ENCODE results near the gene PGAM5.
"Not testable (repeated sequence)": the region's sequence is repeated elsewhere in the genome, so short reads cannot be mapped to it uniquely, and the experiment has no call there.

The PGAM5 gene

DNA sequence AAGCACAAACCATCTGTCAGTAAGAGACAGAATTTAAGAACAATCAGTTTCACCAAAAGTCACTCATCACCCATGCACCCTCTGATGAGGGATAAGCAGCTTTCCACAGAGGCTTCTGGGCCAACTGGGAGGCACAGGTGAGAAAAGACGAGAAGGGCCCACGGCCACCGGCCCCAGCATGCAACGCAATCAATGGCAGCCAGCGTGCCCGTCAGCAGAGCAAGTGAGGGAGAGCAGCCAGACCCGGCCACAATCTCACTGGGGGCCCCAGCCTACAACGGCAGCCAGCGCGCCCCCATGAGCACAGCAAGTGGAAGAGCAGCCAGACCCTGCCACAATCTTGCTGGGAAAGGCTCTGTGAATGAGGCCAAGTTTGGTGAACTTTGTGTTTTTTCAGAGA, 37.7 kb downstream of the PGAM5 start:
- Histone ChIP-seq H3K4me3 (ENCODE audit: low read length in 2 of 2) (no peak overlapping the region), H3K9me3 (ENCODE audit: control insufficient read depth in 2 of 2, low read length in 2 of 2) (no peaks in the 10 kb centered on the region), H3K4me1 (ENCODE audit: control insufficient read depth, insufficient read depth, low read length) (no peaks in the 10 kb centered on the region), H3K27ac (ENCODE audit: low read length) (no peak overlapping the region), H3K9ac (ENCODE audit: low read length in 2 of 2) (no peak overlapping the region), H3K27me3 (ENCODE audit: control insufficient read depth in 1 of 2, insufficient read depth in 2 of 2, low read length in 2 of 2) (no peaks in the 10 kb centered on the region), H3K36me3 (ENCODE audit: control insufficient read depth in 2 of 2, insufficient read depth in 2 of 2, low read length in 2 of 2) (peaks cover 55 to 68% of the 10 kb centered on the region in 2 donors)

DNA sequence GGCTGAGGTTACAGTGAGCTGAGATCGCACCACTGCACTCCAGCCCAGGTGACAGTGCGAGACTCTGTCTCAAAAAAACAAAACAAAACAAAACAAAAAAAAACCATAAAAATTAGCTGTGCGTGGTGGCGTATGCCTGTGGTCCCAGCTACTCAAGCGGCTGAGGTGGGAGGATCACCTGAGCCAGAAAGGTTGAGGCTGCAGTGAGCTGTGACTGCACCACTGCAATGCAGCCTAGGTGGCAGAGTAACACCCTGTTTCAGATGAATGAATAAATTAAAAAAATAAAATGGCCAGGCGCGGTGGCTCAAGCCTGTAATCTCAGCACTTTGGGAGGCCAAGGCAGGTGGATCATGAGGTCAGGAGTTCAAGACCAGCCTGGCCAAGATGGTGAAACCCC, 43.0 kb downstream of the PGAM5 start:
- H3K27ac ChIP-seq (ENCODE audit: low read length); H3K9me3 ChIP-seq (ENCODE audit: control insufficient read depth in 2 of 2, low read length in 2 of 2); H3K27me3 ChIP-seq (ENCODE audit: control insufficient read depth in 1 of 2, insufficient read depth in 2 of 2, low read length in 2 of 2); H3K4me1 ChIP-seq (ENCODE audit: control insufficient read depth, insufficient read depth, low read length); H3K4me3 ChIP-seq (ENCODE audit: low read length in 2 of 2); H3K9ac ChIP-seq (ENCODE audit: low read length in 2 of 2): not testable (repeated sequence)
- peaks cover 19 to 34% of the 10 kb centered on the region in 2 donors for H3K36me3 ChIP-seq (ENCODE audit: control insufficient read depth in 2 of 2, insufficient read depth in 2 of 2, low read length in 2 of 2)

DNA sequence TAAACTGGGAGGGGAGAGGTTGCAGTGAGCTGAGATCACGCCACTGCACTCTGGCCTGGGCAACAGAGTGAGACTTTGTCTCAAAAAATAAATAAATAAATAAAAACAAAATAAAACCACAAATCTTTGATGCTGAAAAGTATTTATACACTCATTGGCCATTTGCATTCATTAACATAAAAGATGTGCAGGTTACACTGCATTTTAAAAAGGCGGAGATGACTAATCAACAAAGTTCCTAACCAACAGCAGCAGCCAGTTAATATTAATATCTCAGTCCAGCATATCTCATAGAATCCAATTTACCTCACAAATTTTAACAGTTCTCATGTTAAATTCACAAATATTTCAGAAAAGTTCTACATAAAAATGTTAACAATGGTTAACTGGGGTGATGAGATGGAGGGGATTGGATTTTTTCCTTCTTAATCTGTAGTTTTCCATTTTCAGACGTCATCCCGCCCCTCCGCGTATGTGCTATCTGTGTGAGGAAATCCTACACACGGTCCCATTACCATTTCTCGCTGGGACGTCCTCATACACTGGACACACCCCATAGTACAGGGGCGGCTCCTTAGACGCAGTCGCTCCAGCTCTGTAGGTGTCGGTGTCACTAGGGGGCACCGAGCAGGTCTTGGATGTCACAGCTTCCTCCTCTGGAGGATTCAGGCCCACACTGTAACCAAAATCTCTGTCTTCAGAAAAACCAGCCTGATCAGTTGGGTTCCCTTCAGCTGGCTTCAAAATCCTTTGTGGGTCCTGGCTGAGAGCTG, 43.7 kb downstream of the PGAM5 start:
- no peaks in the 10 kb centered on the region for H3K27me3 ChIP-seq (ENCODE audit: control insufficient read depth in 1 of 2, insufficient read depth in 2 of 2, low read length in 2 of 2)
- peaks cover 18 to 33% of the 10 kb centered on the region in 2 donors for H3K36me3 ChIP-seq (ENCODE audit: control insufficient read depth in 2 of 2, insufficient read depth in 2 of 2, low read length in 2 of 2)
- H3K4me3 ChIP-seq (ENCODE audit: low read length in 2 of 2): no peak overlapping the region

DNA sequence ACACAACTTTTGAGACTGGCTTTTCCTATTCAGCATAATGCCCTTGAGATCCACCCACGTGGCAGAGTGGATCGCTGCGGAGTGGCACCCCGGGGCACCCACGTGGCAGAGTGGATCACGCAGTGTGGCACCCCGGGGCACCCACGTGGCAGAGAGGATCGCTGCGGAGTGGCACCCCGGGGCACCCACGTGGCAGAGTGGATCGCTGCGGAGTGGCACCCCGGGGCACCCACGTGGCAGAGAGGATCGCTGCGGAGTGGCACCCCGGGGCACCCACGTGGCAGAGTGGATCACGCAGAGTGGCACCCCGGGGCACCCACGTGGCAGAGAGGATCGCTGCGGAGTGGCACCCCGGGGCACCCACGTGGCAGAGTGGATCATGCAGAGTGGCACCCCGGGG, 48.2 kb downstream of the PGAM5 start:
- H3K27me3 ChIP-seq (ENCODE audit: control insufficient read depth in 1 of 2, insufficient read depth in 2 of 2, low read length in 2 of 2); H3K36me3 ChIP-seq (ENCODE audit: control insufficient read depth in 2 of 2, insufficient read depth in 2 of 2, low read length in 2 of 2); H3K9ac ChIP-seq (ENCODE audit: low read length in 2 of 2); H3K4me3 ChIP-seq (ENCODE audit: low read length in 2 of 2); H3K9me3 ChIP-seq (ENCODE audit: control insufficient read depth in 2 of 2, low read length in 2 of 2); H3K27ac ChIP-seq (ENCODE audit: low read length): not testable (repeated sequence)
- peaks cover 18% of the 10 kb centered on the region for H3K4me1 ChIP-seq (ENCODE audit: control insufficient read depth, insufficient read depth, low read length)

More for the DNA sequence above, 43.7 kb downstream of the PGAM5 start:
- Histone ChIP-seq H3K9ac (ENCODE audit: low read length in 2 of 2) (no peak overlapping the region), H3K4me1 (ENCODE audit: control insufficient read depth, insufficient read depth, low read length) (no peaks in the 10 kb centered on the region), H3K27ac (ENCODE audit: low read length) (no peak overlapping the region), H3K9me3 (ENCODE audit: control insufficient read depth in 2 of 2, low read length in 2 of 2) (no peaks in the 10 kb centered on the region)

DNA sequence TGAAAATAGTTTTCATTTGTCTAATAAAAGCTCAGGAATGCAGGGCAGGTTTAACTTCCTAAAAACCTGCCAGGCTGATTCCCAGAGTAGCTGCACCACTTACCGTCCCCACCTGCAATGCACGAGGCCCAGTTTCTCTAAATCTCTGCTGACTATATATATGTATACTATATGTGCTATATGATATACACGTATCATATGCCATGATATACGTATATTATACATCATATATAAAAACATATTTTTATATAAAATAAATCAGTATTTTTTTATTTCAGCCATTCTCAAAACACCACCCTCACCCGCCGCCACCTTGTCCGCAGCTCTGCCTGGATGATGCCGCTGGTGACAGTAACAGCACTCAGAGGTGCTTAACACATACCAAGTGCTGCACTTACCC, 48.7 kb downstream of the PGAM5 start:
- Histone ChIP-seq H3K9ac (ENCODE audit: low read length in 2 of 2) (no peak overlapping the region), H3K4me3 (ENCODE audit: low read length in 2 of 2) (no peak overlapping the region), H3K27ac (ENCODE audit: low read length) (no peak overlapping the region), H3K4me1 (ENCODE audit: control insufficient read depth, insufficient read depth, low read length) (peaks cover 18% of the 10 kb centered on the region), H3K36me3 (ENCODE audit: control insufficient read depth in 2 of 2, insufficient read depth in 2 of 2, low read length in 2 of 2) (peaks cover 5 to 7% of the 10 kb centered on the region in 2 donors), H3K9me3 (ENCODE audit: control insufficient read depth in 2 of 2, low read length in 2 of 2) (no peaks in the 10 kb centered on the region), H3K27me3 (ENCODE audit: control insufficient read depth in 1 of 2, insufficient read depth in 2 of 2, low read length in 2 of 2) (no peaks in the 10 kb centered on the region)

DNA sequence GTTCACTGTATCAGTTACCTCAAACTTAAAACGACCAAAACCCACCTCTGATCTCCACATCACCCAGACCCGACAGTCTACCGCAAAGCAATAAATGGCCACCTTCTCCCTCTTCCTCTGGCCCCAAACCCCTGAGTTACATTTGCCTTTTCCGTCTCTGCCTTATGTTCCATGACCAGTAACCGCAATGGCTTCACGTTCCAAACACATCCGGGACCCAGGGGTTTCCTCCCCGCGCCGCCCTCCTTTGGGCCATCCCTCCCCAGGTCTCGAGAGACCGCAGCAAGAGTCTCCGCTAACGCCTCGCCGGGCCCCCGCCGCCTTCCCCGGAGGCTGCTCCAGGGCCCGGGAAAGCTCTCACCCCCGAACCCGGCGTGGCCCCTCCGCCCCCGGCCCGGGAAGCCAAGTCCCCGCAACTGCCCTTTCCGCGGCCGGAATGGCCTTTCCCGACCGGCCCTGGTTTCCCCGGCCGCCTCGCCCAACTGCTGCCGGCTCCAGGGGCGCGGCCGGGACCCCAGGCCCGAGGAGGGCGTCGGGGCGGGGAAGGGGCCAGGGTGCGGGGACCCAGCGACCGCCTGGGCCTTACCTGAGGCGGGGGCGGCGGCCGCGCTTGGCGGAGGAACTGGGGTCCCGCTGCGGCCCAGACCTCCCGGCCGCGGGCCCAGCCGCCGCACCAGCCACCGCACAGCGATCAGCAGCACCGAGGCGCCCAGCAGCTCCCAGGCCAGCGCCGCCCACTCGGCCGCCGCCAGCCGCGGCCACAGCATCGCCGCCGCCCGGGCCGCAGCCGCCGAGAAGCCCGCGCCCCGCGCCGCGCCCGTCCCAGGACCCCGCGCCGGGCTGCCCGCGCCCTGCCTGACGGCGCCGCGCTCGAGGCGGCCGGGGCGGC, 50.6 kb downstream of the PGAM5 start, which contains the start of gene ANKLE2:
ANKLE2 (minus strand) TSS at position 801 of the 889 bp plus-strand sequence; CDS start at position 767, 34 bp downstream.
- peaks cover 18% of the 10 kb centered on the region for H3K4me1 ChIP-seq (ENCODE audit: control insufficient read depth, insufficient read depth, low read length)
- H3K36me3 ChIP-seq (ENCODE audit: control insufficient read depth in 2 of 2, insufficient read depth in 2 of 2, low read length in 2 of 2): peaks cover 0 to 2% of the 10 kb centered on the region in 2 donors
- no peaks in the 10 kb centered on the region for H3K27me3 ChIP-seq (ENCODE audit: control insufficient read depth in 1 of 2, insufficient read depth in 2 of 2, low read length in 2 of 2)
- H3K9me3 ChIP-seq (ENCODE audit: control insufficient read depth in 2 of 2, low read length in 2 of 2): no peaks in the 10 kb centered on the region
- H3K27ac ChIP-seq (ENCODE audit: low read length): peak within 1 kb of the TSS; percentile 92
- peak within 1 kb of the TSS; percentile 81 to 91 for H3K4me3 ChIP-seq (ENCODE audit: low read length in 2 of 2)
- H3K9ac ChIP-seq (ENCODE audit: low read length in 2 of 2): peak within 1 kb of the TSS; percentile 80 to 90

DNA sequence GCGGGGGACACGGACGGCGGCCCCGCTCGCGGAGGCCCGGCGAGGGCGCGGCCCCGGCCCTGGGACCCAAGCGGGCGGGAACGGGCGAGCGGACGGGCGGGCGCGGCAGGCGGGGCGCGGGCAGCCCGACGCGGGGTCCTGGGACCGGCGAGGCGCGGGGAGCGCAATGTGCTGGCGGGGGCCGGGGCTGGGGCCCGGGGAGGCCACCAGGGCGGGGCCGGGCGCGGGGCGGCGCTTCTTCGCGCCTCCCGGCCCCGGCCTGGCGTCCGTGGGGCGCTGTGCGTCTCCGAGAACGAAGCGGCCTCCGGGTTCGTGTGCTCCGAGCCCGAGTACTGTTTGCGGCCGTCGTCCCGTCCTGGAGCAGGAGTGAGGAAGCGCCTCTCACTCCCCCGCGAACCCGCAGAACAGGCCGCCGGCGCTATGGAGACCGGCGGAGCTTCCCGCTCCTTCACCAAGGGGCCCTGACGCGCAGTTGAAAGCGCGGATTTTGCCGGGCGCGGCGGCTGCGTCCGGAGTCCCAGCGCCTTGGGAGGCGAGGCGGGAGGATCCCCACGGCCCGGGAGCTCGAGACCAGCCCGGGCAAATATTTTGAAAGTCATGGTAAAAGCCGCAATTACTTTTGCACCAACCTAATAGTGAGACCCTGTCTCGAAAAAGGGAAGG, 51.4 kb downstream of the PGAM5 start:
- Histone ChIP-seq H3K9ac (ENCODE audit: low read length in 2 of 2) (peak overlapping the region; percentile 80 to 90), H3K27ac (ENCODE audit: low read length) (peak overlapping the region; percentile 92), H3K4me1 (ENCODE audit: control insufficient read depth, insufficient read depth, low read length) (peaks cover 18% of the 10 kb centered on the region), H3K4me3 (ENCODE audit: low read length in 2 of 2) (peak overlapping the region; percentile 71 to 77), H3K36me3 (ENCODE audit: control insufficient read depth in 2 of 2, insufficient read depth in 2 of 2, low read length in 2 of 2) (no peaks in the 10 kb centered on the region), H3K27me3 (ENCODE audit: control insufficient read depth in 1 of 2, insufficient read depth in 2 of 2, low read length in 2 of 2) (no peaks in the 10 kb centered on the region), H3K9me3 (ENCODE audit: control insufficient read depth in 2 of 2, low read length in 2 of 2) (no peaks in the 10 kb centered on the region)

DNA sequence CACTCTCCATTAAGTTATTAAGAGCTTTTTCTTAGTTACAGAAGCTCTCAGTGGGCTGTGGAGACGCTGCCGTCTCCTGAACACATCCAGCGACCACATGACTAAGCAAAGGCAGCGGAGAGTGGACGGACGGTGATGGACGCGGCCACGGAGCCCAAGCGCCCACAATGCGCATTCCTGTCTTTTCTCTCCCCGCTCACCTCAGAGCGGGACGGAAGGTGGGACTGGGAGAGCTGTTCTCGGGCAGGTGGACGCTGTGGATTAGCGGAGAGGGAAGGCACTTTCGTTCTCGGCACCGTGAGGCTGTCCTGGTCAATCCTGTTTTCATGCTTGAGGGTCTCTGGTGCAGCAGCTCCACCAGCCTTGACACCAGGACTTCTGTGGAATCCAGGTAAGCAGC, 53.6 kb downstream of the PGAM5 start:
- H3K9me3 ChIP-seq (ENCODE audit: control insufficient read depth in 2 of 2, low read length in 2 of 2): no peaks in the 10 kb centered on the region
- H3K4me3 ChIP-seq (ENCODE audit: low read length in 2 of 2): no peak overlapping the region
- H3K9ac ChIP-seq (ENCODE audit: low read length in 2 of 2): no peak overlapping the region
- H3K27ac ChIP-seq (ENCODE audit: low read length): no peak overlapping the region
- H3K27me3 ChIP-seq (ENCODE audit: control insufficient read depth in 1 of 2, insufficient read depth in 2 of 2, low read length in 2 of 2): no peaks in the 10 kb centered on the region
- H3K4me1 ChIP-seq (ENCODE audit: control insufficient read depth, insufficient read depth, low read length): peaks cover 24% of the 10 kb centered on the region
- H3K36me3 ChIP-seq (ENCODE audit: control insufficient read depth in 2 of 2, insufficient read depth in 2 of 2, low read length in 2 of 2): no peaks in the 10 kb centered on the region

DNA sequence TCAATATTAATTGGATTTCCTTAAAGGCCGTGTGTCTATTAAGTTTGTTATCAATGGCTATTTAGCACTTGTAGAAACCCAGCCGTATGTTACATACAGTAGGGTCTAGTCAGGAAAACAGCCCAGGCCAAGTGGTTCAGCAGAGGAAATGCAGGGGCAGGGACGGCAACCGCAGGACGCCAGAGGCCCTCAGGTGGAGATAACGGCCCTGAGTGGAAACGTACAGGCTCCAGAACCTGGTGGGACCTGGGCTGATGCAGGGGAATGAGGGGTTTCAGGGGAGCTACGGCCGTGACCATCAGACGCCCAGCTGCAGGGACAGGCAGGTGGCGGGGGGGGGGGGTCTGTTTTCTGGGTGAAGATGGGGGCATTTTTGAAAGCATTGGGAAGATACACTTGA, 54.7 kb downstream of the PGAM5 start:
- Histone ChIP-seq H3K27me3 (ENCODE audit: control insufficient read depth in 1 of 2, insufficient read depth in 2 of 2, low read length in 2 of 2) (no peaks in the 10 kb centered on the region), H3K9ac (ENCODE audit: low read length in 2 of 2) (no peak overlapping the region), H3K4me1 (ENCODE audit: control insufficient read depth, insufficient read depth, low read length) (peaks cover 20% of the 10 kb centered on the region), H3K9me3 (ENCODE audit: control insufficient read depth in 2 of 2, low read length in 2 of 2) (no peaks in the 10 kb centered on the region), H3K36me3 (ENCODE audit: control insufficient read depth in 2 of 2, insufficient read depth in 2 of 2, low read length in 2 of 2) (no peaks in the 10 kb centered on the region), H3K4me3 (ENCODE audit: low read length in 2 of 2) (no peak overlapping the region), H3K27ac (ENCODE audit: low read length) (no peak overlapping the region)

DNA sequence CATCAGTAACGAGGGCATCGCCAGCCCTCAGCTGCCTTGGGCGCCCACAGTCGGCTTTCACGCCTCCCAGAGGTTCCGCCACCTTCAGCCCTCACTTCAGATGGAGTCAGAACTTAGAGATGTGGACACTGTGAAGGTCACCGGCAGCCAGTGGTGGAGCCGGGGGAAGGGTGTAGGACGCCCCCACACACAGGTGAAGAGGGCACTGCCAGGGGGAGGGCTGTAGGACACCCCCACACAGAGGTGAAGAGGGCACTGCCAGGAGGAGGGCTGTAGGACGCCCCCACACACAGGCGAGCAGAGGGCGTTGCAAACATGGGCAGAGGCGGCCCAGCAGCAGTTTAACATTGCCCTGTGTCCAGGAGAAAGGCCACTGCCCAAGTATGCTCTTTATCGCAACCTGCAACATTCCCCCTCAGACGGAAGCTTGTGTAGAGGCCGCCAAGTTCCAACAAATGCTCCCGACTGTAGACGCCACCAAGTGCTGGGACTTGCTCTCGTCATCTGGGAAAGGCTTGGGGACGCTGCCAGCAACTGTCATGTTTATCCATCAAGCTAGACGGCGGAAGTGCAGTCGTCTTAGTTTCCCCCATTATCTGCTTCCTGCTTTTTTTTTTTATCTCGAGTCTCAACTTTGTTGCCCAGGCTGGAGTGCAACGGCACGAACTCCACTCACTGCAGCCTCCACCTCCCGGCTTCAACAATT, 55.9 kb downstream of the PGAM5 start:
- H3K9me3 ChIP-seq (ENCODE audit: control insufficient read depth in 2 of 2, low read length in 2 of 2): no peaks in the 10 kb centered on the region
- peaks cover 0 to 4% of the 10 kb centered on the region in 2 donors for H3K36me3 ChIP-seq (ENCODE audit: control insufficient read depth in 2 of 2, insufficient read depth in 2 of 2, low read length in 2 of 2)
- H3K27me3 ChIP-seq (ENCODE audit: control insufficient read depth in 1 of 2, insufficient read depth in 2 of 2, low read length in 2 of 2): no peaks in the 10 kb centered on the region
- H3K9ac ChIP-seq (ENCODE audit: low read length in 2 of 2): no peak overlapping the region
- no peak overlapping the region for H3K4me3 ChIP-seq (ENCODE audit: low read length in 2 of 2)
- peaks cover 14% of the 10 kb centered on the region for H3K4me1 ChIP-seq (ENCODE audit: control insufficient read depth, insufficient read depth, low read length)
- no peak overlapping the region for H3K27ac ChIP-seq (ENCODE audit: low read length)
